Karpas-422 (cell line): ENCODE results near the gene AIFM2. TPM values are rescaled to one million over a fixed set of nuclear protein-coding genes. Genes with fewer than 3 reads are reported as not detected.
A peak's percentile ranks its signal among the peaks of the same experiment; 100 is the strongest.

Source experiments
- DNase-seq: peaks from one replicate; pipeline ENCODE4 v3.0.0-alpha.2; 2015
- H2AFZ ChIP-seq: fragments of 200-600 bp; sonication (generic); 2 replicates; pipeline ENCODE4 v1.6.1; 2014; ENCODE audit warnings: antibody characterized with exemption, low read length, mixed read lengths
- H3K27ac ChIP-seq: fragments of 200-600 bp; sonication (generic); 2 replicates; pipeline ENCODE4 v1.5.1; 2014; ENCODE audit warnings: mild to moderate bottlenecking, low read length, moderate library complexity
- H3K27me3 ChIP-seq: fragments of 200-600 bp; sonication (generic); 2 replicates; pipeline ENCODE4 v1.6.1; 2014; ENCODE audit warnings: low read length, mixed read lengths
- H3K36me3 ChIP-seq: fragments of 200-600 bp; sonication (generic); 2 replicates; pipeline ENCODE4 v1.6.1; 2014; ENCODE audit warnings: low read length, mixed read lengths; ENCODE audit not compliant: insufficient read depth
- H3K4me1 ChIP-seq: fragments of 200-600 bp; sonication (generic); 2 replicates; pipeline ENCODE4 v1.6.1; 2014; ENCODE audit warnings: mild to moderate bottlenecking, low read length, mixed read lengths
- H3K4me2 ChIP-seq: fragments of 200-600 bp; sonication (generic); 2 replicates; pipeline ENCODE4 v1.6.1; 2014; ENCODE audit warnings: low read length, low read depth, mild to moderate bottlenecking; ENCODE audit not compliant: poor library complexity, severe bottlenecking
- H3K4me3 ChIP-seq: fragments of 200-600 bp; sonication (generic); 2 replicates; pipeline ENCODE4 v1.5.1; 2014; ENCODE audit warnings: mild to moderate bottlenecking, antibody characterized with exemption, low read length, mixed read lengths
- H3K79me2 ChIP-seq: fragments of 200-600 bp; sonication (generic); 2 replicates; pipeline ENCODE4 v1.6.1; 2014; ENCODE audit warnings: mild to moderate bottlenecking, low read length, mixed read lengths
- H3K9ac ChIP-seq: fragments of 200-600 bp; sonication (generic); 2 replicates; pipeline ENCODE4 v1.6.0; 2014; ENCODE audit warnings: low read length
- H3K9me2 ChIP-seq: fragments of 200-600 bp; sonication (generic), shearing (Covaris generic); replicated peaks from 2 replicates; pipeline ENCODE4 v1.6.0; 2014; ENCODE audit warnings: mild to moderate bottlenecking, low read length, moderate library complexity; ENCODE audit not compliant: insufficient read depth
- H3K9me3 ChIP-seq: fragments of 300-700, 200-600 bp; sonication (generic); 2 replicates; pipeline ENCODE4 v1.6.1; 2014; ENCODE audit warnings: low read length, mixed read lengths
- H4K20me1 ChIP-seq: fragments of 200-600 bp; sonication (generic); 2 replicates; pipeline ENCODE4 v1.6.1; 2014; ENCODE audit warnings: mild to moderate bottlenecking, antibody characterized with exemption, low read length, low read depth; ENCODE audit not compliant: insufficient read depth
- total RNA-seq: library from RNA; depleted of rRNA; stranded (reverse); fragments of >200 nt; shearing (Covaris generic); gene quantifications from 2 replicates; pipeline ENCODE4 v1.2.3, GENCODE V29; 2014; ENCODE audit warnings: low replicate concordance

Gene AIFM2
- total RNA-seq, 1 experiment from 2014 or later, result 5.7 TPM

DNA sequence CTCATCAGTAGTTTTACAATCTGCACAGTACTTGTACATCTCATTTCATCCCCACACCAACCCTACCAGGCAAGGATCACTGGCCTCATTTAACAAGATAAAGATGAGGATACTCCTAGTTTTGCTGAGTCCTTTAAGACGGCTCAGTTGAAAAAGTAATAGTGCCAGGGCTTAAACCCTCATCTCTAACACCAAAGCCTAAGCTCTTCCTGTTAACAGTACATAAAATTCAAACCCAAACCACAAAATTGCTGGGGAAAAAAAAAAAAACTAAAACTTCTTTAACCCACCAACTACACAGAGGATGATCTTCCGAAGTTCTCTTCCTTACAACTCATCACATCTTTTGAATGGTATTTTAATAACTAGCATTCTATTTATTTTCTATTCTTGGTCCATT lies 36.4 kb upstream of the AIFM2 start:
- Histone ChIP-seq H3K27ac (no peak overlapping the region; the same call in 1 of the 2 replicates), H3K36me3 (peaks cover 22% of the 10 kb centered on the region), H3K79me2 (peaks cover 66% of the 10 kb centered on the region), H3K9me2 (no peaks in the 10 kb centered on the region), H3K4me2 (peak overlapping the region; percentile 88), H3K27me3 (no peaks in the 10 kb centered on the region), H4K20me1 (peaks cover 34% of the 10 kb centered on the region), H3K9me3 (no peaks in the 10 kb centered on the region), H2AFZ (no peak overlapping the region), H3K9ac (peak overlapping the region; percentile 96), H3K4me1 (peaks cover 59% of the 10 kb centered on the region), H3K4me3 (peak overlapping the region; percentile 86)
- no peak for DNase-seq

DNA sequence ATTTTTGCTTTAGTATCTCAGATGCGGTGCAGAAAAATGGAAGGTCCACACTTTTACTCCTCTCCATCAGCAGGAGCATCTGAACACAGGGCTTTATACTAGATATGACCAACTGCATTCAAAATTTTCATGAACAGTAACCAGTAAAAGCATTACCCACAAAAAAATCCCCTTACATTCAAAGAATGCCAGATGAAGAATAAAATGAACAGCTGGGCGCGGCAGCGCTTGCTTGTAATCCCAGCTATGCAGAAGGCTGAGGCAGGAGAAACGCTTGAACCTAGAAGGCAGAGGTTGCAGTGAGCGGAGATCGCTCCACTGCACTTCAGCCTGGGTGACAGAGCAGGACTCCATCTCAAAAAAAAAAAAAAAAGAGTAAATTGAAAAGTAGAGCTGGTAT lies 34.6 kb upstream of the AIFM2 start:
- Histone ChIP-seq H3K4me1 (peaks cover 71% of the 10 kb centered on the region), H3K9me2 (no peaks in the 10 kb centered on the region), H3K27me3 (no peaks in the 10 kb centered on the region), H3K9me3 (no peaks in the 10 kb centered on the region), H4K20me1 (peaks cover 43% of the 10 kb centered on the region), H3K27ac (peak overlapping the region; percentile 28; the same call in 1 of the 2 replicates), H3K9ac (no peak overlapping the region), H3K79me2 (peaks cover 82% of the 10 kb centered on the region), H3K36me3 (peaks cover 33% of the 10 kb centered on the region), H3K4me3 (no peak overlapping the region), H2AFZ (no peak overlapping the region), H3K4me2 (peak overlapping the region; percentile 88)
- DNase-seq, result no peak

DNA sequence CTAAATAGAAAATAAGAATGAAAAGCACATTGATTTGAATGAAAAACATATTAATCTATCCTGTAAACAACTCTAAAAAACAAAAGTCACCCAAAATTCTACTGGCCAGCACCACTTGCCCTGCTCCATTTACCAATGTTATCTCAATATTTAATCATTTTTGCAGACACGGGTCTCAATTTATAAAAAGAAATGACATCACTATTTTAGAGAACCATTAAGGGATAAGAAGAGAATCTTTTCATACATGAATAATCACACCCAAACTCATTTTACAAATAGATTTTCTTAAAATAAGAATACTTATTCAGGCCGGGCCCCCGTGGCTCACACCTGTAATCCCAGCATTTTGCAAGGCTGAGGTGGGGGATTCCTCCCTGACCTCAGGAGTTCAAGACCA lies 33.8 kb upstream of the AIFM2 start:
- H3K36me3 ChIP-seq, result peaks cover 40% of the 10 kb centered on the region
- no peaks in the 10 kb centered on the region for H3K9me2 ChIP-seq
- peak overlapping the region; percentile 28; the same call in 1 of the 2 replicates for H3K27ac ChIP-seq
- H4K20me1 ChIP-seq, result peaks cover 49% of the 10 kb centered on the region
- peaks cover 68% of the 10 kb centered on the region for H3K4me1 ChIP-seq
- no peak for DNase-seq
- H3K27me3 ChIP-seq, result no peaks in the 10 kb centered on the region
- no peak overlapping the region for H3K9ac ChIP-seq
- H3K4me2 ChIP-seq, result peak overlapping the region; percentile 88
- H3K79me2 ChIP-seq, result peaks cover 90% of the 10 kb centered on the region
- no peak overlapping the region for H2AFZ ChIP-seq
- no peak overlapping the region for H3K4me3 ChIP-seq
- no peaks in the 10 kb centered on the region for H3K9me3 ChIP-seq

DNA sequence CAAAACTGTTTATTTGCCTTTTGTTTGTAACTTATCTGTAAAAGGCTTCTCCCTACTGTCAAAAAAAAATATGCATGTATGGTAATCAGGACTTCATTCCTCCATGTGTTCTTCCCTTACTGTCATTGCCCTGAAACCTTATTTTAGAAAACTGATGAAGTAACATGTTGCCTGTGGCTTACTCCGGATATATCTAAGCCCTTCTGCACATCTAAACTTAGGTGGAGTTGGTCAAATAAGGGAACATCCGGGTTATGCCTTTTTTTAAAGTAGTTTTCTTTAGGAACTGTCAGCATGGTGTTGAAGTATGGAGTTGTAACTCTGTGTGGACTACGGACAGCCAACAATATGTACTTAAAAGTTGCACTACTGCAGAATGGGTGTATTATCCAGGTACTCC lies 31.5 kb upstream of the AIFM2 start:
- Histone ChIP-seq H3K27me3 (no peaks in the 10 kb centered on the region), H3K27ac (no peak overlapping the region), H3K4me2 (no peak overlapping the region), H3K4me3 (no peak overlapping the region), H3K4me1 (peaks cover 60% of the 10 kb centered on the region), H3K9ac (no peak overlapping the region), H4K20me1 (peaks cover 42% of the 10 kb centered on the region), H3K79me2 (peaks cover 96% of the 10 kb centered on the region), H3K9me3 (no peaks in the 10 kb centered on the region), H3K36me3 (peaks cover 59% of the 10 kb centered on the region), H2AFZ (no peak overlapping the region), H3K9me2 (no peaks in the 10 kb centered on the region)
- DNase-seq, result no peak

DNA sequence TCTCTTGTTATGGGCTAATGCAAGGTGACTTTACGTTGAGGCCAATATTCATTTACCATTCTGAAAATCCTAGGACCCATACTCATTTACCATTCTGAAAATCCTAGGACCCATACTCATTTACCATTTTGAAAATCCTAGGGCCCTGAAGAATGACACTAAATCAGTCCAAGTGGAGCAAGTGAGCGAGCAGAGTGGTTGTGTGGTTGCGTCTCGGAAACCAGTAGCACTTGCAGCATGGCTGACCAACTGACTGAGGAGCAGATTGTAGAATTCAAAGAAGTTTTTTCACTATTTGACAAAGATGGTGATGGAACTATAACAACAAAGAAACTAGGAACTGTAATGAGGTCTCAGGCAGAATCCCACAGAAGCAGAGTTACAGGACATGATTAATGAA lies 30.8 kb upstream of the AIFM2 start:
- Histone ChIP-seq H4K20me1 (peaks cover 34% of the 10 kb centered on the region), H3K4me3 (no peak overlapping the region), H3K9me2 (no peaks in the 10 kb centered on the region), H3K27ac (no peak overlapping the region), H2AFZ (no peak overlapping the region), H3K9ac (no peak overlapping the region), H3K79me2 (peaks cover 92% of the 10 kb centered on the region), H3K9me3 (no peaks in the 10 kb centered on the region), H3K27me3 (no peaks in the 10 kb centered on the region), H3K36me3 (peaks cover 64% of the 10 kb centered on the region), H3K4me2 (no peak overlapping the region), H3K4me1 (peaks cover 53% of the 10 kb centered on the region)
- no peak for DNase-seq

DNA sequence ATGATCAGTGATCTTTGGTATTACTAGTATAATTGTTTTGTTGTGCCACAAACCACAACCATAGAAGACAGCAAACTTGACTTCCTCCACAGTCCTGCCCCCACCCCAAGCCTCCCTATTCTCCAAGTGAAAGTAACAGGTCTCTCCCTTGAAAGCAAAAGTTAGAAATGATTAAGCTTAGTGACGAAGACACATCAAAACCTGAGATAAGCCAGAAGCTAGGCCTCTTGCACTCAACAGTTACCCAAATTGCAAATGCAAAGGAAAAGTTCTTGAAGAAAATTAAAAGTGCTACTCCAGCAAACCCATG lies 30.2 kb upstream of the AIFM2 start:
- H3K4me2 ChIP-seq, result no peak overlapping the region
- no peak overlapping the region; the same call in 1 of the 2 replicates for H3K27ac ChIP-seq
- no peak overlapping the region for H2AFZ ChIP-seq
- peaks cover 47% of the 10 kb centered on the region for H3K4me1 ChIP-seq
- H3K36me3 ChIP-seq, result peaks cover 70% of the 10 kb centered on the region
- H3K4me3 ChIP-seq, result no peak overlapping the region
- no peak overlapping the region for H3K9ac ChIP-seq
- no peaks in the 10 kb centered on the region for H3K27me3 ChIP-seq
- no peaks in the 10 kb centered on the region for H3K9me3 ChIP-seq
- H4K20me1 ChIP-seq, result peaks cover 28% of the 10 kb centered on the region
- H3K79me2 ChIP-seq, result peaks cover 92% of the 10 kb centered on the region
- DNase-seq, result no peak
- no peaks in the 10 kb centered on the region for H3K9me2 ChIP-seq

DNA sequence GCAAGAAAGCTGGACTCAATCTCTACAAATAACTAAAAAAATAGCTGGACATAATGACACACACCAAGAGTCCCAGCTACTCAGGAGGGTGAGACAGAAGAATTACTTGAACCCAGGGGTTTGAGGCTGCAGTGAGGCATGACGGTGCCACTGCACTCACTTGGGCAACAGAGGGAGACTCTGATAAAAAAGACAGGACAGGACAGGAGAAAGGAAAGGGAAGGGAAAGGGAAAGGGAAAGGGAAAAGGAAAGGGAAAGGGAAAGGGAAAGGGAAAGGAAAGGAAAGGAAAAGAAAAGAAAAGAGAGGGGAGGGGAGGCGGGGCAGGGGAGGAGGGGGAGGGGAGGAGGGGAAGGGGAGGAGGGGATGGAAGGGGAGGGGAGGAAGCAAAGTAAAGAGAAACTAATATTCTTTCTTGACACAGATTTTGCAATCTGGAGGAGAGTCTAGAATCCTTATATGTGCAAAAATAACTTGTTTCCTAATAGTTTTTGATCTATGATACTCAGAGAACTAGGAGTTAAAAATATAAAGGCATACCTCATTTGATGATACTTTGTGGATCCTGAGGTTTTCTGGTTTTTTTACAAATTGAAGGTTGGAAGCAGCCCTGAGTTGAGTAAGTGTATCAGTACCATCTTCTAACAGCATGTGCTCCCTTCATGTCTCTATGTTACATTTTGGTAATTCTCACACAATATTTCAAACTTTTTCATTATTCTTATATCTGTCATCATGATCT lies 29.7 kb upstream of the AIFM2 start:
- no peaks in the 10 kb centered on the region for H3K27me3 ChIP-seq
- H3K9me3 ChIP-seq, result no peaks in the 10 kb centered on the region
- DNase-seq, result no peak
- no peaks in the 10 kb centered on the region for H3K9me2 ChIP-seq
- no peak overlapping the region; the same call in 1 of the 2 replicates for H3K27ac ChIP-seq
- no peak overlapping the region for H3K4me3 ChIP-seq
- H2AFZ ChIP-seq, result no peak overlapping the region
- peaks cover 92% of the 10 kb centered on the region for H3K79me2 ChIP-seq
- peaks cover 27% of the 10 kb centered on the region for H4K20me1 ChIP-seq
- peaks cover 42% of the 10 kb centered on the region for H3K4me1 ChIP-seq
- H3K4me2 ChIP-seq, result no peak overlapping the region
- H3K9ac ChIP-seq, result no peak overlapping the region
- H3K36me3 ChIP-seq, result peaks cover 75% of the 10 kb centered on the region

DNA sequence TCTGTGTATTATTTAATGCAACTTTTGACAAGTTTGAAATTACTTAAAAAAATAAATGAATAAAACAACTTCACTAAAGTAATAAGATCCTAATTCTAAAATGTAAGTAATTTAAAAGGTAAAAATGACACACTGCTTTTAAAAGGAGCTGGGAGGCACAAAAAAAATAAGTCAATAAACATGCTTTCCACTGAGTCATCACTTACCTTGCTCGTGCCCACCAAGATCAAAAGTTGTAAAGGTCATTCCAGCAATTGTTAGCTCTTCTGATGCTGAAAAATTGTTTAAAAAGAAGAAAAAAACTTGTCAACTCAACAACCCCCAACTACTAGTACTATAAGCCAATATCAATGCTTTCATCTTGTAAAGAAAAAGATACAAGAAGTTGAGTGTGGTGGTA lies 28.2 kb upstream of the AIFM2 start:
- Histone ChIP-seq H3K4me1 (peaks cover 26% of the 10 kb centered on the region), H3K79me2 (peaks cover 87% of the 10 kb centered on the region), H3K9me3 (no peaks in the 10 kb centered on the region), H4K20me1 (peaks cover 21% of the 10 kb centered on the region), H3K36me3 (peaks cover 70% of the 10 kb centered on the region), H3K9ac (no peak overlapping the region), H3K9me2 (no peaks in the 10 kb centered on the region), H2AFZ (no peak overlapping the region), H3K4me2 (no peak overlapping the region), H3K27me3 (no peaks in the 10 kb centered on the region), H3K27ac (no peak overlapping the region), H3K4me3 (no peak overlapping the region)
- DNase-seq, result no peak
